GM23248 (cell line): ENCODE results near the gene FLT3. TPM values are rescaled to one million over a fixed set of nuclear protein-coding genes. Genes with fewer than 3 reads are reported as not detected.
A peak's percentile ranks its signal among the peaks of the same experiment; 100 is the strongest.

Source experiments
- DNase-seq: peaks from one replicate; pipeline ENCODE4 v3.0.0-alpha.2; 2015
- H2AFZ ChIP-seq: fragments of 200-600 bp; sonication (generic); 2 replicates; pipeline ENCODE4 v1.6.1; 2016; ENCODE audit warnings: antibody characterized with exemption
- H3F3A ChIP-seq: fragments of 200-600 bp; sonication (generic); 2 replicates; pipeline ENCODE4 v1.6.1; 2016; ENCODE audit warnings: mild to moderate bottlenecking, antibody characterized with exemption, mixed run types; ENCODE audit not compliant: insufficient read depth
- H3K27ac ChIP-seq: fragments of 200-600 bp; sonication (generic); 2 replicates; pipeline ENCODE4 v1.5.1; 2016; ENCODE audit warnings: mild to moderate bottlenecking
- H3K27me3 ChIP-seq: fragments of 200-600 bp; sonication (generic); replicated peaks from 2 replicates; pipeline ENCODE4 v1.6.1; 2016; ENCODE audit warnings: mild to moderate bottlenecking; ENCODE audit not compliant: insufficient read depth
- H3K36me3 ChIP-seq: fragments of 200-600 bp; sonication (generic); 2 replicates; pipeline ENCODE4 v1.6.1; 2016; ENCODE audit warnings: low read depth, mild to moderate bottlenecking
- H3K4me1 ChIP-seq: fragments of 200-600 bp; sonication (generic); 2 replicates; pipeline ENCODE4 v1.6.1; 2016; ENCODE audit warnings: mild to moderate bottlenecking; ENCODE audit not compliant: insufficient read depth
- H3K4me2 ChIP-seq: fragments of 200-600 bp; sonication (generic); one replicate; pipeline ENCODE4 v1.6.1; 2016; ENCODE audit warnings: mild to moderate bottlenecking; ENCODE audit not compliant: unreplicated experiment
- H3K4me3 ChIP-seq: fragments of 200-600 bp; sonication (generic); 2 replicates; pipeline ENCODE4 v1.5.1; 2016; ENCODE audit warnings: mild to moderate bottlenecking
- H3K79me2 ChIP-seq: fragments of 200-600 bp; sonication (generic); 2 replicates; pipeline ENCODE4 v1.6.1; 2016; ENCODE audit warnings: mild to moderate bottlenecking; ENCODE audit not compliant: insufficient read depth
- H3K9ac ChIP-seq: fragments of 200-600 bp; sonication (generic); 2 replicates; pipeline ENCODE4 v1.6.1; 2016; ENCODE audit warnings: mild to moderate bottlenecking
- H3K9me2 ChIP-seq: fragments of 200-600 bp; sonication (generic); 2 replicates; pipeline ENCODE4 v1.6.1; 2016; ENCODE audit warnings: mixed run types, mild to moderate bottlenecking, moderate library complexity; ENCODE audit not compliant: insufficient read depth
- H3K9me3 ChIP-seq: fragments of 200-600 bp; sonication (generic); one replicate; pipeline ENCODE4 v1.6.1; 2017; ENCODE audit warnings: low read depth
- H4K20me1 ChIP-seq: fragments of 200-600 bp; sonication (generic); 2 replicates; pipeline ENCODE4 v1.6.0; 2016; ENCODE audit not compliant: insufficient read depth
- EZH2 ChIP-seq: fragments of 200-600 bp; sonication (generic); IDR thresholded peaks from 2 replicates; pipeline ENCODE4 v1.6.1; 2018; ENCODE audit warnings: antibody characterized with exemption, mild to moderate bottlenecking; ENCODE audit not compliant: insufficient read depth, poor library complexity, severe bottlenecking
- EZH2phosphoT487 ChIP-seq: fragments of 200-600 bp; sonication (generic); IDR thresholded peaks from 2 replicates; pipeline ENCODE4 v1.6.1; 2018; ENCODE audit warnings: antibody characterized with exemption, moderate library complexity, mild to moderate bottlenecking, low read depth; ENCODE audit not compliant: insufficient read depth
- WGBS, 2 experiments: methylation state at CpG; one replicate each; pipeline ENCODE4 v1.1.6; 2015 to 2017; ENCODE audit warnings: low lambda C conversion rate in 2 of 2, low coverage in 1 of 2; ENCODE audit errors: missing lambda C conversion rate in 2 of 2; 5-methylcytosine and 5-hydroxymethylcytosine counted together
- in situ Hi-C: fragments of 300-500 bp; cut with MboI; formaldehyde crosslinking; loops from 2 replicates; pipeline ENCODE4 v1.15.0; 2020
- polyA plus RNA-seq: library from polyadenylated mRNA; unstranded; fragments of >200 nt; fragmentation: Nextera tagmentation; extraction: Ambion mirVana; gene quantifications from 2 replicates; pipeline ENCODE4 v1.2.1, GENCODE V29; 2016
- small RNA-seq: library from RNA; depleted of rRNA; stranded (forward); fragments of <200 nt; gene quantifications from one replicate; pipeline ENCODE3, GENCODE V24; 2014; ENCODE audit warnings: low read depth, low replicate concordance
- total RNA-seq: library from RNA; depleted of rRNA; stranded (reverse); fragments of >200 nt; shearing (Covaris generic); gene quantifications from 2 replicates; pipeline ENCODE4 v1.2.3, GENCODE V29; 2014; rRNA removed

FLT3 gene
- total and polyA plus RNA-seq, 2 experiments from 2014 or later: not detected

GRCh38 chr13:27954406-27954851 is 145.9 kb downstream of the FLT3 start:
- Histone ChIP-seq H3K9me3 (no peaks in the 10 kb centered on the region), H3K4me2 (peak overlapping the region; percentile 75), H2AFZ (peak overlapping the region; percentile 90), H3K27ac (no peak overlapping the region), H3K9ac (peak overlapping the region; percentile 53), H3K27me3 (peaks cover 63% of the 10 kb centered on the region), H3K4me1 (no peaks in the 10 kb centered on the region), H3K36me3 (no peaks in the 10 kb centered on the region), H4K20me1 (no peaks in the 10 kb centered on the region), H3K4me3 (peak overlapping the region; percentile 70), H3K79me2 (no peaks in the 10 kb centered on the region), H3F3A (no peaks in the 10 kb centered on the region), H3K9me2 (no peaks in the 10 kb centered on the region)
- TF ChIP-seq EZH2 (no peak), EZH2phosphoT487 (no peak)
- 2 to 3% methylated on average over 52 to 55 of the region's 56 CpGs for WGBS, 2 experiments
- in situ Hi-C loops: no loop called here
- DNase-seq: peak; percentile 51

GRCh38 chr13:27953676-27954405 is 146.5 kb downstream of the FLT3 start:
- in situ Hi-C loops: no loop called here
- H2AFZ ChIP-seq: peak overlapping the region; percentile 90
- no peak for TF ChIP-seq EZH2phosphoT487
- no peak for TF ChIP-seq EZH2
- H3K9ac ChIP-seq: peak overlapping the region; percentile 53
- H3K4me3 ChIP-seq: peak overlapping the region; percentile 70
- peak overlapping the region; percentile 75 for H3K4me2 ChIP-seq
- peak; percentile 87 for DNase-seq
- H3K79me2 ChIP-seq: no peaks in the 10 kb centered on the region
- no peak overlapping the region for H3K27ac ChIP-seq
- WGBS, 2 experiments: 2% methylated on average over 39 to 52 of the region's 71 CpGs
- H3K4me1 ChIP-seq: no peaks in the 10 kb centered on the region
- no peaks in the 10 kb centered on the region for H4K20me1 ChIP-seq
- H3K9me3 ChIP-seq: no peaks in the 10 kb centered on the region
- H3K36me3 ChIP-seq: no peaks in the 10 kb centered on the region
- no peaks in the 10 kb centered on the region for H3K9me2 ChIP-seq
- peaks cover 58% of the 10 kb centered on the region for H3K27me3 ChIP-seq
- no peaks in the 10 kb centered on the region for H3F3A ChIP-seq

Small RNAs within 50 kb of the gene (small RNA-seq; reads per million reads assigned to genes)
- gene RN7SL272P: not detected

Other genes starting within 250 kb of the FLT3 start
- gene PDX1, start 180.6 kb downstream of the FLT3 start, total RNA-seq: not detected in 2 replicates
- not detected in 2 replicates for gene PDX1, start 180.6 kb downstream of the FLT3 start, polyA plus RNA-seq
- not detected in 2 replicates for gene CDX2, start 131.3 kb downstream of the FLT3 start, total RNA-seq
- not detected in 2 replicates for gene CDX2, start 131.3 kb downstream of the FLT3 start, polyA plus RNA-seq
- not detected in 2 replicates for gene URAD, start 111.9 kb downstream of the FLT3 start, total RNA-seq
- gene URAD, start 111.9 kb downstream of the FLT3 start, polyA plus RNA-seq: not detected in 2 replicates
- gene PAN3, start 38.0 kb upstream of the FLT3 start, total RNA-seq: 16.7 and 17.3 TPM in 2 replicates
- gene PAN3, start 38.0 kb upstream of the FLT3 start, polyA plus RNA-seq: 14.7 and 16.7 TPM in 2 replicates